ENCODE data around the gene IL31.

The IL31 gene

DNA sequence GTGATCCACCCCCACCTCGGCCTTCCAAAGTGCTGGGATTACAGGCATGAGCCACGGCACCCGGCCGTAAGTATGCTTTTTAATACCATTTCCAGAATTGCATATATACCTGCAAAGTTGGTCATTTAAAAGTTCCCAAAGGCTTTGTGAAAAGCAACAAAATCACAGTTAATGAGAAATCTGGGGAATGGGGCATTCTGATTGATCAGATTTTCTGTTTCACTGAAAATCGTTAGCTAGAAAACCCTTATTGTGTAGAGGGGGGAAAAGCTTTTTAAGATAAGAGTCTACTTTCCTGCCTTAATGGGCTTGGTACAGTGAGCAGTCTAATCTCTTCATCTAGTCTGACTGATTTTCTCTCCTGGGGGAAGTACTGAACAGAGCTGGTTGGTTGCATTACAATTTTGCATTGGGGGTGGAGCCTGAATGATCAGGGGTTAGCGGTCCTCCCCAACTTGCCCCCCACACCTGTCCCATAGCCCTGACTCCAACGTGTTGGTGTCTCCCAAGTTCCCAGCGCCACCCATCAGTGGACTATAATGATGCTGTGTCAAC, 23.8 kb downstream of the IL31 start:
- DNase-seq (no peak), ATAC-seq (no peak)
- H3K4me1 Mint-ChIP-seq: peaks cover 2% of the 10 kb centered on the region
- no peak overlapping the region for H3K4me3 Mint-ChIP-seq
- no peak overlapping the region for H3K27ac Mint-ChIP-seq
- no peaks in the 10 kb centered on the region for H3K27me3 Mint-ChIP-seq
- no peaks in the 10 kb centered on the region for H3K36me3 Mint-ChIP-seq (ENCODE audit: low read depth)
- H3K9me3 Mint-ChIP-seq: no peaks in the 10 kb centered on the region

DNA sequence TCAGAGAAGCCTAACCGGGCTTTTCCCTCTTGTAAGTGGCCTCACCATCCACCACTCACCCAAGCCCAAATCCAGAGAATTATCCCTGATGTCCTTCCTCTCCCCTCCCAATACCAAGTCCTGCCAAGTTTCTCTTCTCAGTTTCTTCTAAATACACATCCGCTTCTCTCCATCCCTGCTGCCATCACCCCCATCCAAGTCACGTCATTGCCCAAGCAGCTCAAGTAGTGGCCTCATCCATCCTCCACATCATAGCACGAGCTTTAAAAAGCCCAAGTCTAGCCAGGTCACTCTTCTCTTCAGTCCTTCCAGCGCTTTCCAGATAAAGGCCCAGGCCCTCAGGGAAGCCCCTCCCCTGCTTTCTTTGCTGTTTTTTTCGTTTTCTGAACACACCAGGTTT, 25.4 kb downstream of the IL31 start:
- Mint-ChIP-seq H3K4me1 (peaks cover 2% of the 10 kb centered on the region), H3K9me3 (no peaks in the 10 kb centered on the region), H3K4me3 (no peak overlapping the region), H3K36me3 (ENCODE audit: low read depth) (no peaks in the 10 kb centered on the region), H3K27me3 (no peaks in the 10 kb centered on the region), H3K27ac (no peak overlapping the region)
- DNase-seq (no peak), ATAC-seq (no peak)

DNA sequence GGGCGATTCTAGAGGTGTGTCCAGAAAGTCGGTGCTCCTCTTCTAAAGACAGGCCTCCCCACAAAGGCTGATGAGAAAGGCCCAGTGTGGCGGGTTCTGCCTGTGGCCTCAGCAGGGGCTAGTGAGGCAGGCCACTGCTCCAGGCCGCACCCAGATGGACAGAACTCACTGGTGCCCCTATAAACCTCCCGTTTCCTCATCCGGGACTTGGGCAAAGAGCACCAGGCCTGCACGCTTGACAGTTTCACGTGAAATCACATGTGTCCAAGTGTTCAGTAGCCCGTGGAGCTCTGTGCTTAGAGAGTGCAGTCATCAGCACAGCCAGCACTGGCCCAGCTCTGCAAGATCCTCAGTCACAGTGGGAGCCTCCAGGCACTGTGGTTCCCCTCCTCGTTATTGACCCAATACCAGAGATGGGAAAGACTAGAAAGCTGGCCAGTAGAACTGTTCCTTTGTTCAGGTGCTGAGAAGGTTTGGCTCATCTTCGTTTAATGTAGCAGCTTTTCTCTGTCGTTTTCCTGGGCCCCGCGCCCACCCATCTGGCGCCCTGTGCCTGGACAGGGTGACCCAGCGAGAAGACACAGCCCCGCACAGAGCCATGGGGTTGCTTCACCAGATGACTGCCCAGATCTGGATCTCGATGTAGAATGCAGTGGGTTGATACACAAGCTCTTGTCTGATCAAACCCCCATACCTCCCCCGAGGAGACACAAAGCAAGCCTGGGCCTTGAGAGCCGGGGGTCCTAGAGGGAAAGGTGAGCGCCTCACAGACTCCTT, 26.3 kb downstream of the IL31 start:
- Mint-ChIP-seq H3K4me1 (peaks cover 2% of the 10 kb centered on the region), H3K27me3 (no peaks in the 10 kb centered on the region), H3K36me3 (ENCODE audit: low read depth) (no peaks in the 10 kb centered on the region), H3K9me3 (no peaks in the 10 kb centered on the region), H3K4me3 (no peak overlapping the region), H3K27ac (no peak overlapping the region)
- DNase-seq: no peak
- ATAC-seq: no peak

DNA sequence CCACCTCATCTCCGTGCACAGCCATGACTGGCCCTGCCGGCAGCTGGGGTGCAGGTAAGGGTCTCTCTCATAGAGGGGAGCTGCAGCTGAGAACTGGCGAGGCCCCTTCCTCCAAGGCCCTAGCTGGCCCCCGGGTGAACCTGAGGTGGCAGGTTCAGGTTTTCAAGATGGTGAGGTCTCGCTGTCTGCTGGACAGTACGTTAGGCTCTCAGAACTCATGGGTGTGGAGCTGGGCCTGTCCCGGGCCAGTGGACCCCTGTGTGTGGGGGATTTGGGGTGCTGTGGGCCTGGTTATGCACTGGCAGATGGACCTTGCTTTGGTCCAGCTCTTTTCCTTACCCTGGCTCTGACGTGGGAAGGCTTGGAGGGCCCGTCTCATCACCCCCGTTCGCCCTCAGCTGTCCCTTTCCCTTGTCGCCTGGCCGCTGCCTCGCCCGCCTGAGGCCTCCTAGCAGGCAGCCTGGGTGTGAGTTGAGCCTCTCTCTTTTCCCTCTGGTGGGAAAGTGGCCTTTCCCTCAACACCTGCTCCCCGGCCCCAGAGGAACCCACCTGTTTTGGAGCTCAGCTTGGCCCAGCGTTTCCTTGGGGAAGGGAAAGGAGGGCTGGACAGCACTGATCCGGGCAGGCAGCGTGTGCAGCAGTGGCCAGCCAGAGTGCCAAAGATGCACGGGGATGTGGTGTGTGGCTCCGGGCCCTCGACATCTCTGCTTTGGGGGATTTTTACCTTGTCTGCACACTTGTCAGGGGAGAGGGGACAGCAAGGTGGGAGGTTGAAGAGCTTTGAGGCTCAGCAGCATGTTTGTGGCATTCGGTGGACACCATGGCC, 28.3 kb downstream of the IL31 start:
- Mint-ChIP-seq H3K27me3 (no peaks in the 10 kb centered on the region), H3K27ac (peak overlapping the region; percentile 35), H3K36me3 (ENCODE audit: low read depth) (peaks cover under 1% of the 10 kb centered on the region), H3K4me3 (no peak overlapping the region), H3K9me3 (no peaks in the 10 kb centered on the region), H3K4me1 (peaks cover 2% of the 10 kb centered on the region)
- no peak for ATAC-seq
- no peak for DNase-seq

DNA sequence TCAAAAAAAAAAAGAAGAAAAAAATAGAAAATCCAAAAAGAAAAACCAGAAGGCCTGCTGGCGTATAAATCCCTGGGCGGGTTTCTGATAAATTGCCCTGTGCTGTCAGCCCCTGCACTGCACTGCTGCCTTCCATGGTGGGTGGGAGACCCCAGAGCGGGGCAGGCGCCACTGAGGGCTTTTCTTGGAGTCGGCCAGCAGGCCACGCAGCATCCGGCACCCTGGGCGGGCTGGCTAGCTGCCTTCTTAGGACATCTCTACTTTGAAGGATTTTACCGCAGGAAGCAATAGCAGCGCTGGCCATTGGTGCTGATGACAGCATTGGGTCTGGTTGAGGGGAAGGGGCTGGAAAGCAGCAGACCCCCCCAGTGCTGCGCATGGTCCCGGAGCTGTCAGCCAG, 29.1 kb downstream of the IL31 start:
- peaks cover 2% of the 10 kb centered on the region for H3K4me1 Mint-ChIP-seq
- H3K27ac Mint-ChIP-seq: no peak overlapping the region

DNA sequence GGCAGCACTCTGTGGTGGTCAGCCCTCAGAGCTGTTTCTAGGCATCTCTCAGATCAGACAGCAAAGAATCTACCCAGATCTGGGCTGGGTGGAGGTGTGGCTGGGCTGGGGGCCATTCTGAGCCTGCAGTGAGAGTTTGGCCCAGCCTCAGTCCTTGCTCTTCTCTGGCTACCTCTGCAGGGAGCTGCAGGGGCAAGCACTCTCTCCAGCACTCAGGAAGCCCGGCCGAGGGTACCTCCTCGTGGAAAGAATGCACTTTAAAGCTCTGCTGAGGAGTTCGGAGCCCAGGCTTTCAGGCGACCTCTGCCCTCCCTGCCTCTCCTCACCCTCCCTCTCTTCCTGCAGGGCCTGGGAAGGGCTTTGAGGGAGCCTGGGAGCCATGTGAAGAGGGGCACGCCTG, 31.2 kb downstream of the IL31 start:
- Mint-ChIP-seq H3K4me3 (no peak overlapping the region), H3K36me3 (ENCODE audit: low read depth) (peaks cover 4% of the 10 kb centered on the region), H3K27ac (no peak overlapping the region), H3K4me1 (peaks cover 2% of the 10 kb centered on the region), H3K27me3 (no peaks in the 10 kb centered on the region), H3K9me3 (no peaks in the 10 kb centered on the region)
- DNase-seq (no peak), ATAC-seq (no peak)

More for the DNA sequence above, 29.1 kb downstream of the IL31 start:
- no peak overlapping the region for H3K4me3 Mint-ChIP-seq
- DNase-seq (no peak), ATAC-seq (no peak)
- H3K27me3 Mint-ChIP-seq: no peaks in the 10 kb centered on the region
- H3K9me3 Mint-ChIP-seq: no peaks in the 10 kb centered on the region
- H3K36me3 Mint-ChIP-seq (ENCODE audit: low read depth): peaks cover 4% of the 10 kb centered on the region

DNA sequence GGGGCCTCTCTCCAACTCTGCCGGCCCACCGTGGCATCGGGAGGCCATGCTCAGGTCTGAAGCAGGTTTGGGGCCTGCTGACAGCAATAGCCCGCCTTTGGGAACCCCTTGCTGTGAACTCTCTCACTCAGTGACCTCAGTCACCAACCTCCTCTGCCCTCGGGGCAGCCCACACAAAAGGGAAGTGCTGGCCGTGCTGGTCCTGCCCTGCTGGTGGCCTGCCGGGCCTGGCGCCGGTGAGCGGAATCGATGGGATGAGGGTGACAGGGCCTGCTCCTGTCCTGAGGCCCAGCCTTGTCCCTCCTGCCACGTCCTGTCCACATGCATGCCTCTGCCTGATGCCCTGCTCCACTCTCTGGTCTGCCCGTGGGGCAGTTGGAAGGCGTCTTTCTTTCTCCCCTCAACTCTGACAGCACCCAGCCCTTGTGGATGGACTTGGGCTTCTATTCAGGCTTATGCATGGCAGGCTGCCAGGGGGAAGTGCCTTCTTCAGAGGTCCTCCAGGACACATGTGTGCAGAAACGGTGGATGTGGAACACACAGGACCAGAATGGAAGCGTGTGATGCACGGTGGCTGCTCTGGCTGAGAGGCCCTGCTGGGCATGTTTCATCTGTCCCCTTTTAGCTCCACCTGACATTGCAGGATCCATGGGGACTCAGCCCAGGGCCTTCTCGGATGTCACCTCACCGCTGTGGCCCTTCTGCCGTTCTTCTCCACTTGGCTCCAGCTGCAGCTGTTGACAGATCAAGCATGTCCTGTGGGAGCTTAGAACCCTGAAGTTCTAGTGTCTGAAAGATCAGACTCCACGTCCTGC, 31.9 kb downstream of the IL31 start:
- Mint-ChIP-seq H3K27ac (no peak overlapping the region), H3K27me3 (no peaks in the 10 kb centered on the region), H3K4me3 (no peak overlapping the region), H3K9me3 (no peaks in the 10 kb centered on the region), H3K36me3 (ENCODE audit: low read depth) (peaks cover 4% of the 10 kb centered on the region), H3K4me1 (peaks cover under 1% of the 10 kb centered on the region)
- DNase-seq (no peak), ATAC-seq (no peak)

DNA sequence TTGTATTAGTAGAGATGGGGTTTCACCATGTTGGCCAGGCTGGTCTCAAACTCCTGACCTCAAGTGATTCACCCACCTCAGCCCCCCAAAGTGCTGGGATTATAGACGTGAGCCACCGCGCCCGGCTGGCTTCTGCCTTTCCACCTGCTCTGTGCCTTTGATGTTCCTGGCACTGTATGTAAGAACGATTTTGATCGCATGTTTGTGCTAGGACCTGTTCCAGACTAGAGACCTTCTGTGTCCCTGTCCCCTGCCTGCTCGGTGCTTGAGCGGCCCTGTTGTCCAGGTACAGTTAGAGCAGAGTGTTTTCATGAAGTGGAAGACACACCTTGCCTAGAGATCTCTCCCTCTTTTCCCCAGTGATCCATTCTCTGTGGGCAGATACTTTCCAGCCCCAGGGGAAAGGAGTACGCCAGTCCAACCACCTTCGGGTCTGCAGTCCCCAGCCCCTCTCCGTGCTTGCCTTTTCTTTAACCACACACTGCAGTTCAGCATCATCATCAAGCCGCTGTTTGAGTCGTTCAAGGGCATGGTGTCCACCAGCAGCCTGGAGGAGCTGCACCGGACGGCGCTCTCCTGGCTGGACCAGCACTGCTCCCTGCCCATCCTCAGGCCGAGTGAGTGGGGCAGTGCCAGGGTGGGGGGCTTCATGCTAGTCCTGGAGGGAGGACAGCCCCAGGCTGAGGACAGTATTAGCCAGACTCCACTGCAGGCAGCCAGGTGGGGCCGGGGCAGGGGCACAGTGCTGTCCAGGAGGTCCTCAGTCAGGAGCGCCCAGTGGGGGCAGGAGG, 33.4 kb downstream of the IL31 start:
- H3K9me3 Mint-ChIP-seq: no peaks in the 10 kb centered on the region
- no peak overlapping the region for H3K4me3 Mint-ChIP-seq
- H3K27me3 Mint-ChIP-seq: no peaks in the 10 kb centered on the region
- ATAC-seq (no peak), DNase-seq (no peak)
- no peaks in the 10 kb centered on the region for H3K4me1 Mint-ChIP-seq
- H3K27ac Mint-ChIP-seq: no peak overlapping the region
- H3K36me3 Mint-ChIP-seq (ENCODE audit: low read depth): peaks cover 4% of the 10 kb centered on the region

DNA sequence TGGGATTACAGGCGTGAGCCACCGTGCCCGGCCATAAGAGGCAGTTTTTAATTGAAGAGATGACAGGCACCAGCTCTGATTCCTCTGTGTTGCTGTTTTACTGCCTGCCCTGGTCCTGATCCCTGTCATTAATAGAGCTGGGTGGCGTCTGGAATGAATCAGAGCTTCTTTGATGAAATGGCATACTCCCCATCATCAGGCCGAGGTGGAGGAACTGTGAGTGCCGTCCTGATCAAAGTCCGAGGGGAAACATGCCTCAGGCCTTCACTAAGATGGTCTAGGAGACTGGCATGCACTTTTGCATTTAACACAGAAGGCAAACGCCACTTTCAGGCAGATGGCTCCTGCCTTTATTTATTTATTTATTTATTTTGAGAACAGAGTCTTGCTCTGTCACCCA, 34.1 kb downstream of the IL31 start:
- Mint-ChIP-seq H3K36me3 (ENCODE audit: low read depth) (peaks cover 5% of the 10 kb centered on the region), H3K4me3 (no peak overlapping the region), H3K27me3 (no peaks in the 10 kb centered on the region), H3K27ac (no peak overlapping the region), H3K4me1 (no peaks in the 10 kb centered on the region), H3K9me3 (no peaks in the 10 kb centered on the region)
- ATAC-seq: no peak
- no peak for DNase-seq

DNA sequence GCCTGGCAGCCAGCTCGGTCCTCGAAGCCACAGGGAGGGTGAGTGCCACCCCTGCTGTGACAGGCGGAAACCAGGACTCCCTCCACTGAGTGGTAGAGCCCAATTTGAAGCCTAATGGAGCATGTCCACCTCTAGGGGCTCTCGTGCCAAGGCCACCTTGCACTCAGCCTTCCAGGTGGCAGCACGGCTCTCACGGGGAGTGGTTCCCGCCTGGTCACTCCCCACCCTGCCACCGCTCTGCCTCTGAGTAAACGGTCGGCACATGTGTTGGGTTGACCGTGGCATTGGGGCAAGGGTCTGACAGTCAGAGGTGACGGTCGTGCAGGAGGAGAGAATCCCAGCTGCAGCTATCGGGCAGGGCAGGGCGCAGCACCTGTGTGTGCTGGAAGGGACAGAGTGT, 34.8 kb downstream of the IL31 start:
- DNase-seq (no peak), ATAC-seq (no peak)
- no peaks in the 10 kb centered on the region for H3K9me3 Mint-ChIP-seq
- no peaks in the 10 kb centered on the region for H3K27me3 Mint-ChIP-seq
- no peak overlapping the region for H3K4me3 Mint-ChIP-seq
- peaks cover 7% of the 10 kb centered on the region for H3K36me3 Mint-ChIP-seq (ENCODE audit: low read depth)
- H3K4me1 Mint-ChIP-seq: no peaks in the 10 kb centered on the region
- no peak overlapping the region for H3K27ac Mint-ChIP-seq

DNA sequence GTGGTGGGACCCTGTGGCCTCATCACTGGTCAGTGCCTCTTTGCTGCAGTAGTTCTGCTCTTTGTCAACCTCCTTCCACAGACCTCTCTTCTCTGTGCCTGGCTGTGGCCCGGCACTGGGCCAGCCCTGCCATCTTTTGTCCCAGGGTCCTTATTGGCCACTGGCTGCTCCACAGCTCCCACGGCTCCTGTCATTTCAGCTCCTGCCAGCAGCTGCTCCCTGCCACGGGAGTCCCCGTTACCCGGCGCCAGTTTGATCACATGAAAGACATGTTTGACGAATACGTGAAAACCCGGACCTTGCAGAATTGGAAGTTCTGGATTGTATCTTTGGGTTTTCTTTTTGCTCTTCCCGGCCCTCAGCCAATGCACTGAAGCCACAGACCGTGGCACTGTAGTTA, 35.4 kb downstream of the IL31 start:
- H3K9me3 Mint-ChIP-seq: no peaks in the 10 kb centered on the region
- H3K4me3 Mint-ChIP-seq: no peak overlapping the region
- DNase-seq (no peak), ATAC-seq (no peak)
- H3K27ac Mint-ChIP-seq: no peak overlapping the region
- no peaks in the 10 kb centered on the region for H3K27me3 Mint-ChIP-seq
- H3K36me3 Mint-ChIP-seq (ENCODE audit: low read depth): peaks cover 7% of the 10 kb centered on the region
- no peaks in the 10 kb centered on the region for H3K4me1 Mint-ChIP-seq

DNA sequence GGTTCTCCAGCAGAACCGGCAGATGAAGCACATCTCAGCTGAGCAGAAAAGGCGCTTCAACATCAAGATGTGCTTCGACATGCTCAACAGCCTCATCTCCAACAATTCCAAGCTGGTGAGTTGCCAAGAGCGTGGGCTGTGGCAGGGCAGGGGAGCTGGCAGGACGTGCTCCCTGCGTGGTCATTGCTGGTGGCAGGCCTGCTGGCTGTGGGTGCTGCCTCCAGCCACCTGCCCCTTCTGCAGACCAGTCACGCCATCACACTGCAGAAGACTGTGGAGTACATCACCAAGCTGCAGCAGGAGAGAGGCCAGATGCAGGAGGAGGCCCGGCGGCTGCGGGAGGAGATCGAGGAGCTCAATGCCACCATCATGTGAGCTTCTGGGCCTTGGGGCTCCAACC, 35.8 kb downstream of the IL31 start:
- ATAC-seq: no peak
- no peaks in the 10 kb centered on the region for H3K4me1 Mint-ChIP-seq
- no peak for DNase-seq
- H3K36me3 Mint-ChIP-seq (ENCODE audit: low read depth): peaks cover 9% of the 10 kb centered on the region
- no peak overlapping the region for H3K27ac Mint-ChIP-seq
- H3K4me3 Mint-ChIP-seq: no peak overlapping the region
- H3K27me3 Mint-ChIP-seq: no peaks in the 10 kb centered on the region
- no peaks in the 10 kb centered on the region for H3K9me3 Mint-ChIP-seq

DNA sequence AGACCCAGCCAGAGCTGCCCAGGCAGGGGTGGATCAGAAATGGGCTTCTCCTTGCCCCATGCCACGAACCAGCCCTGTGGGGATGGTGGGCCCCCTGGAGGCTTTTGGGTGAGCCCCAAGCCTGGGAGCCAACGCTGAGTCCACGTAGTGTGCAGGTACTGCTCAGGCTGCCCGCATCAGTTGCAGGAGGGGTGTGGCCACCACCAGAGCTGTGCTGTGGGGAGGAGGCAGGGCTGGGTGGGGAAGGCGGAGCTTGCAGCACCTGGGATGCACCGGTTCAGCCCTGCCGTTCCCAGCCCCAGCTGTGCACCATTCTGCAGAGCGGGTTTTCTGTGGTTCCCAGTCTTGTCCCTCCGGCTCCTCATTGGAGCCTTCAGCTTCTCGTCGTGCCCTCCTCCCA, 36.3 kb downstream of the IL31 start:
- no peak overlapping the region for H3K4me3 Mint-ChIP-seq
- no peaks in the 10 kb centered on the region for H3K9me3 Mint-ChIP-seq
- H3K4me1 Mint-ChIP-seq: no peaks in the 10 kb centered on the region
- DNase-seq (no peak), ATAC-seq (peak; percentile 39)
- peaks cover 9% of the 10 kb centered on the region for H3K36me3 Mint-ChIP-seq (ENCODE audit: low read depth)
- no peak overlapping the region for H3K27ac Mint-ChIP-seq
- H3K27me3 Mint-ChIP-seq: no peaks in the 10 kb centered on the region

DNA sequence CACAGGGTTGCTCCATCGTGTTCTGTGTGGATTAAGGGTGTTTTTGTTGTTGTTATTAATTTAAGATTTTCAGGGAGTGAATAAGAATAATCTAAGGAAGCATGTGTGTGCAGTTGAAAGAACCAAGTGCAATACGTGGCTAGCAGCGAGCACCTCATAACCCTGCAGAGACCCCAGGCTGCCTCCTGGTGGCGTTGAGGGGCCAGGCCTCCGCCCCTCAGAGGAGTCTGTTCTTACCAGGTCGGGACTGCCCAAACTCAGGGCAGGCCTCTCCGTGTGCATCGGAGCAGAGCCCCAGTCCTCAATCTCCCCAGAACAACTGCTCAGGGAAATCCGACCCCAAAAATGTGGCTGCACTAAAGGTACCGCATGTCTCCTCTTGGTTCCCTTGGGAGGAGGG, 36.8 kb downstream of the IL31 start:
- Mint-ChIP-seq H3K9me3 (no peaks in the 10 kb centered on the region), H3K27me3 (no peaks in the 10 kb centered on the region), H3K36me3 (ENCODE audit: low read depth) (peaks cover 10% of the 10 kb centered on the region), H3K4me1 (no peaks in the 10 kb centered on the region), H3K4me3 (no peak overlapping the region), H3K27ac (no peak overlapping the region)
- DNase-seq (no peak), ATAC-seq (no peak)
